HepG2 (cell line): ENCODE results near the gene ANKRD40CL. TPM values are rescaled to one million over a fixed set of nuclear protein-coding genes. Genes with fewer than 3 reads are reported as not detected.

Experiments
- ERF ChIP-seq: IDR thresholded peaks from 2 replicates; pipeline ENCODE4 v1.6.1; 2018; ENCODE audit warnings: missing biosample characterization, missing genetic modification reagents
- HDAC1 ChIP-seq: sonication (generic); formaldehyde crosslinking; IDR thresholded peaks from 2 replicates; pipeline ENCODE4 v1.5.1; 2020; ENCODE audit warnings: mild to moderate bottlenecking, missing genetic modification reagents
- MXD3 ChIP-seq: IDR thresholded peaks from 2 replicates; pipeline ENCODE4 v1.6.1; 2016; ENCODE audit warnings: mild to moderate bottlenecking, missing biosample characterization, missing genetic modification reagents
- PITX1 ChIP-seq: sonication (generic); formaldehyde crosslinking; IDR thresholded peaks from 2 replicates; pipeline ENCODE4 v1.5.1; 2020; ENCODE audit warnings: mild to moderate bottlenecking, missing genetic modification reagents
- RARA ChIP-seq: IDR thresholded peaks from 2 replicates; pipeline ENCODE4 v1.6.1; 2016; ENCODE audit warnings: missing genetic modification reagents, missing compliant biosample characterization
- RFX3 ChIP-seq: IDR thresholded peaks from 2 replicates; pipeline ENCODE4 v1.6.1; 2016; ENCODE audit warnings: missing biosample characterization, missing genetic modification reagents
- SIX1 ChIP-seq: sonication (generic); formaldehyde crosslinking; IDR thresholded peaks from 2 replicates; pipeline ENCODE4 v1.4.0; 2020; ENCODE audit warnings: missing genetic modification reagents, borderline replicate concordance
- SPEN ChIP-seq: sonication (generic); formaldehyde crosslinking; IDR thresholded peaks from 2 replicates; pipeline ENCODE4 v1.5.1; 2020; ENCODE audit warnings: low read depth, mild to moderate bottlenecking, missing genetic modification reagents
- YEATS4 ChIP-seq: sonication (generic); formaldehyde crosslinking; IDR thresholded peaks from 2 replicates; pipeline ENCODE4 v1.4.0; 2020; ENCODE audit warnings: missing genetic modification reagents, borderline replicate concordance
- ZFX ChIP-seq: sonication (generic); formaldehyde crosslinking; IDR thresholded peaks from 2 replicates; pipeline ENCODE4 v1.4.0; 2020; ENCODE audit warnings: mild to moderate bottlenecking, low read depth, missing genetic modification reagents, moderate library complexity
- ZNF138 ChIP-seq: sonication (generic); formaldehyde crosslinking; IDR thresholded peaks from 2 replicates; pipeline ENCODE4 v1.5.0; 2020; ENCODE audit warnings: mild to moderate bottlenecking, low read depth, missing genetic modification reagents
- ZNF609 ChIP-seq: sonication (generic); formaldehyde crosslinking; IDR thresholded peaks from 2 replicates; pipeline ENCODE4 v1.4.0; 2020; ENCODE audit warnings: mild to moderate bottlenecking, missing genetic modification reagents, borderline replicate concordance
- ZNF616 ChIP-seq: sonication (generic); formaldehyde crosslinking; IDR thresholded peaks from 2 replicates; pipeline ENCODE4 v1.5.0; 2020; ENCODE audit warnings: low read depth, mild to moderate bottlenecking, missing genetic modification reagents
- polyA plus RNA-seq, 8 experiments: library from polyadenylated mRNA; depleted of rRNA in 3 of 8; stranded (reverse) in 7 of 8; unstranded in 1 of 8; fragments of >200 nt; fragmentation: Illumina TruSeq in 4 of 8; extraction: Trizol in 4 of 8; gene quantifications; 2 replicates each; pipeline versions ENCODE4 v1.2.1 to v1.2.3, GENCODE V29; 2011 to 2016; ENCODE audit warnings: low read depth in 4 of 8, missing spikeins in 1 of 8, mixed read lengths in 1 of 8; ENCODE audit not compliant: insufficient read depth in 1 of 8
- total RNA-seq, 5 experiments: library from RNA; depleted of rRNA; stranded (reverse); fragments of >200 nt; fragmentation: Illumina TruSeq; extraction: Trizol; gene quantifications; 2 replicates each; pipeline ENCODE4 v1.2.3, GENCODE V29; 2016; ENCODE audit warnings: low read depth in 1 of 5
- TF ChIP-seq, protein P1 (sequence below): sonication (generic); formaldehyde crosslinking; IDR thresholded peaks from 2 replicates; pipeline ENCODE4 v1.5.0; 2020; ENCODE audit warnings: missing genetic modification reagents
- TF ChIP-seq, protein P2 (sequence below): sonication (generic); formaldehyde crosslinking; conservative IDR thresholded peaks from 2 replicates; pipeline ENCODE4 v1.4.0; 2020; ENCODE audit warnings: mild to moderate bottlenecking, missing genetic modification reagents, moderate library complexity

Gene ANKRD40CL
- total and polyA plus RNA-seq, 2 of the 13 experiments (the other 11 are each of a cell fraction or from before 2014, with no cell fraction given) = 0.03 to 0.11 TPM

- no peak for TF ChIP-seq ZNF609 (CRISPR knock-in tag)
- TF ChIP-seq YEATS4 (CRISPR knock-in tag) = no peak
- no peak for TF ChIP-seq RFX3 (CRISPR knock-in tag)
- no peak for TF ChIP-seq ZNF616 (CRISPR knock-in tag)
- TF ChIP-seq, protein P1, sequence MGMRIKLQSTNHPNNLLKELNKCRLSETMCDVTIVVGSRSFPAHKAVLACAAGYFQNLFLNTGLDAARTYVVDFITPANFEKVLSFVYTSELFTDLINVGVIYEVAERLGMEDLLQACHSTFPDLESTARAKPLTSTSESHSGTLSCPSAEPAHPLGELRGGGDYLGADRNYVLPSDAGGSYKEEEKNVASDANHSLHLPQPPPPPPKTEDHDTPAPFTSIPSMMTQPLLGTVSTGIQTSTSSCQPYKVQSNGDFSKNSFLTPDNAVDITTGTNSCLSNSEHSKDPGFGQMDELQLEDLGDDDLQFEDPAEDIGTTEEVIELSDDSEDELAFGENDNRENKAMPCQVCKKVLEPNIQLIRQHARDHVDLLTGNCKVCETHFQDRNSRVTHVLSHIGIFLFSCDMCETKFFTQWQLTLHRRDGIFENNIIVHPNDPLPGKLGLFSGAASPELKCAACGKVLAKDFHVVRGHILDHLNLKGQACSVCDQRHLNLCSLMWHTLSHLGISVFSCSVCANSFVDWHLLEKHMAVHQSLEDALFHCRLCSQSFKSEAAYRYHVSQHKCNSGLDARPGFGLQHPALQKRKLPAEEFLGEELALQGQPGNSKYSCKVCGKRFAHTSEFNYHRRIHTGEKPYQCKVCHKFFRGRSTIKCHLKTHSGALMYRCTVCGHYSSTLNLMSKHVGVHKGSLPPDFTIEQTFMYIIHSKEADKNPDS = no peak
- TF ChIP-seq ERF (CRISPR knock-in tag) = 0 out of 2 replicates have a peak, but pooled peaks have one; percentile 22
- TF ChIP-seq, protein P2, sequence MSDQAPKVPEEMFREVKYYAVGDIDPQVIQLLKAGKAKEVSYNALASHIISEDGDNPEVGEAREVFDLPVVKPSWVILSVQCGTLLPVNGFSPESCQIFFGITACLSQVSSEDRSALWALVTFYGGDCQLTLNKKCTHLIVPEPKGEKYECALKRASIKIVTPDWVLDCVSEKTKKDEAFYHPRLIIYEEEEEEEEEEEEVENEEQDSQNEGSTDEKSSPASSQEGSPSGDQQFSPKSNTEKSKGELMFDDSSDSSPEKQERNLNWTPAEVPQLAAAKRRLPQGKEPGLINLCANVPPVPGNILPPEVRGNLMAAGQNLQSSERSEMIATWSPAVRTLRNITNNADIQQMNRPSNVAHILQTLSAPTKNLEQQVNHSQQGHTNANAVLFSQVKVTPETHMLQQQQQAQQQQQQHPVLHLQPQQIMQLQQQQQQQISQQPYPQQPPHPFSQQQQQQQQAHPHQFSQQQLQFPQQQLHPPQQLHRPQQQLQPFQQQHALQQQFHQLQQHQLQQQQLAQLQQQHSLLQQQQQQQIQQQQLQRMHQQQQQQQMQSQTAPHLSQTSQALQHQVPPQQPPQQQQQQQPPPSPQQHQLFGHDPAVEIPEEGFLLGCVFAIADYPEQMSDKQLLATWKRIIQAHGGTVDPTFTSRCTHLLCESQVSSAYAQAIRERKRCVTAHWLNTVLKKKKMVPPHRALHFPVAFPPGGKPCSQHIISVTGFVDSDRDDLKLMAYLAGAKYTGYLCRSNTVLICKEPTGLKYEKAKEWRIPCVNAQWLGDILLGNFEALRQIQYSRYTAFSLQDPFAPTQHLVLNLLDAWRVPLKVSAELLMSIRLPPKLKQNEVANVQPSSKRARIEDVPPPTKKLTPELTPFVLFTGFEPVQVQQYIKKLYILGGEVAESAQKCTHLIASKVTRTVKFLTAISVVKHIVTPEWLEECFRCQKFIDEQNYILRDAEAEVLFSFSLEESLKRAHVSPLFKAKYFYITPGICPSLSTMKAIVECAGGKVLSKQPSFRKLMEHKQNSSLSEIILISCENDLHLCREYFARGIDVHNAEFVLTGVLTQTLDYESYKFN = peak; percentile 60
- TF ChIP-seq MXD3 (CRISPR knock-in tag) = no peak
- peak; percentile 26; the same call in 1 of the 2 replicates for TF ChIP-seq SPEN (CRISPR knock-in tag)
- TF ChIP-seq ZNF138 (CRISPR knock-in tag) = no peak
- no peak for TF ChIP-seq PITX1 (CRISPR knock-in tag)
- peak; percentile 11; the same call in 1 of the 2 replicates for TF ChIP-seq RARA (CRISPR knock-in tag)
- TF ChIP-seq ZFX (CRISPR knock-in tag) = peak; percentile 22; the same call in 1 of the 2 replicates
- 0 out of 2 replicates have a peak, but pooled peaks have one; percentile 8 for TF ChIP-seq SIX1 (CRISPR knock-in tag)
- TF ChIP-seq HDAC1 = 0 out of 2 replicates have a peak, but pooled peaks have one; percentile 13
These were observed 40.4 kb upstream of the ANKRD40CL start (continued) for GRCh38 chr17:50807675-50808074.
